Measurements from ENCODE around the gene RNF141. TPM values are rescaled to one million over a fixed set of nuclear protein-coding genes. Genes with fewer than 3 reads are reported as not detected.

RNF141 gene
- total RNA-seq, result 18.1 and 29.0 TPM in 2 replicates

GRCh38 chr11:10540915-10541560 is at the start of gene RNF141:
TSS of gene RNF141 (minus strand) at chr11:10541187. CDS start at chr11:10534158, 7,029 bp downstream.

GRCh38 chr11:10568486-10568941 is 27.5 kb upstream of the RNF141 start, which contains the start of gene LYVE1:
TSS of gene LYVE1 (minus strand) at chr11:10568665. CDS start at chr11:10568532, 133 bp downstream.

Other genes starting within 250 kb of the RNF141 start
- 28.7 and 30.0 TPM in 2 replicates for gene SBF2, start 247.0 kb downstream of the RNF141 start, total RNA-seq
- 99.0 and 131 TPM in 2 replicates for gene ADM, start 236.1 kb downstream of the RNF141 start, total RNA-seq
- 6.4 and 10.2 TPM in 2 replicates for gene AMPD3, start 85.9 kb downstream of the RNF141 start, total RNA-seq
- gene LYVE1, start 27.5 kb upstream of the RNF141 start, total RNA-seq, result 1.2 and 2.3 TPM in 2 replicates
- gene IRAG1, start 152.6 kb upstream of the RNF141 start, total RNA-seq, result 0.64 and 4.1 TPM in 2 replicates
- gene CTR9, start 210.1 kb upstream of the RNF141 start, total RNA-seq, result 16.8 and 19.5 TPM in 2 replicates

Measured in epithelial cell of alveolus of lung (primary cell).